Mucosa of descending colon (tissue), 3 donors: ENCODE measurements around the gene CD38. TPM values are rescaled to one million over a fixed set of nuclear protein-coding genes. Genes with fewer than 3 reads are reported as not detected.
"Not testable (repeated sequence)": the region's sequence is repeated elsewhere in the genome, so short reads cannot be mapped to it uniquely, and the experiment has no call there.

Experiments
- ATAC-seq: fragments of 200-7000 bp; cut with Tn5 transposase; one replicate; pipeline ENCODE4 v1.9.1; 2020; ENCODE audit warnings: mild to moderate bottlenecking, moderate library complexity
- DNase-seq, 3 donors: peaks; one replicate each; pipeline ENCODE4 v3.0.0-alpha.2; 2020
- H3K36me3 ChIP-seq: fragments of 200-600 bp; one replicate; pipeline ENCODE4 v1.8.0; 2021; ENCODE audit warnings: low read depth, mild to moderate bottlenecking
- H3K4me1 ChIP-seq: fragments of 200-600 bp; one replicate; pipeline ENCODE4 v1.8.0; 2021; ENCODE audit warnings: low read depth, mild to moderate bottlenecking
- H3K4me3 ChIP-seq: fragments of 200-600 bp; one replicate; pipeline ENCODE4 v1.8.0; 2021; ENCODE audit warnings: mild to moderate bottlenecking
- H3K9me3 ChIP-seq: fragments of 200-600 bp; one replicate; pipeline ENCODE4 v1.8.0; 2021; ENCODE audit warnings: mild to moderate bottlenecking
- intact Hi-C, 2 donors: fragments of 100-400 bp; cut with DNase I in 1 of 2; cut with micrococcal nuclease in 1 of 2; formaldehyde crosslinking; loops; one replicate each; pipeline versions ENCODE4 v1.11.0 to v1.11.1; 2022; cut with DNase I, micrococcal nuclease
- long read RNA-seq, 2 donors: library from polyadenylated mRNA; unstranded; transcript quantifications; one replicate each; pipeline ENCODE4 v2.0.0, GENCODE V29; 2019 to 2021
- total RNA-seq, 3 donors: library from RNA; stranded (reverse); fragmentation: NEBNext Ultra II Directional in 2 of 3; extraction: Animal tissue kit (Norgen Biotek cat#: 25700) in 2 of 3; gene quantifications; one replicate each; pipeline versions ENCODE4 v1.2.1 to v1.2.4, GENCODE V29; 2021 to 2023
- TF ChIP-seq, protein P1 (sequence below): fragments of 200-600 bp; IDR thresholded peaks from one replicate; pipeline ENCODE4 v1.8.0; 2022; ENCODE audit warnings: antibody characterized with exemption, mild to moderate bottlenecking
- donor health status: DM: no; HTN: no; CAD: no; lungs with moderate emphysema.
- donor health status: DM: no; HTN: no; CAD: no.
- donor health status: DM: no; HTN: yes; CAD: no.

Gene CD38
- 1 to 10 TPM; 1.8 to 6.2 (median 3.8) TPM for total RNA-seq
- long read RNA-seq, donor 1, full-length matches to known transcripts = 1 of 1 reads
- long read RNA-seq, donor 1, partial matches to known transcripts = 0 of 1 reads
- long read RNA-seq, donor 1, other reads (novel, unspliced or antisense) = 0 of 1 reads
- long read RNA-seq, donor 2, full-length matches to known transcripts = 1 of 1 reads
- long read RNA-seq, donor 2, partial matches to known transcripts = 0 of 1 reads
- long read RNA-seq, donor 2, other reads (novel, unspliced or antisense) = 0 of 1 reads

DNA sequence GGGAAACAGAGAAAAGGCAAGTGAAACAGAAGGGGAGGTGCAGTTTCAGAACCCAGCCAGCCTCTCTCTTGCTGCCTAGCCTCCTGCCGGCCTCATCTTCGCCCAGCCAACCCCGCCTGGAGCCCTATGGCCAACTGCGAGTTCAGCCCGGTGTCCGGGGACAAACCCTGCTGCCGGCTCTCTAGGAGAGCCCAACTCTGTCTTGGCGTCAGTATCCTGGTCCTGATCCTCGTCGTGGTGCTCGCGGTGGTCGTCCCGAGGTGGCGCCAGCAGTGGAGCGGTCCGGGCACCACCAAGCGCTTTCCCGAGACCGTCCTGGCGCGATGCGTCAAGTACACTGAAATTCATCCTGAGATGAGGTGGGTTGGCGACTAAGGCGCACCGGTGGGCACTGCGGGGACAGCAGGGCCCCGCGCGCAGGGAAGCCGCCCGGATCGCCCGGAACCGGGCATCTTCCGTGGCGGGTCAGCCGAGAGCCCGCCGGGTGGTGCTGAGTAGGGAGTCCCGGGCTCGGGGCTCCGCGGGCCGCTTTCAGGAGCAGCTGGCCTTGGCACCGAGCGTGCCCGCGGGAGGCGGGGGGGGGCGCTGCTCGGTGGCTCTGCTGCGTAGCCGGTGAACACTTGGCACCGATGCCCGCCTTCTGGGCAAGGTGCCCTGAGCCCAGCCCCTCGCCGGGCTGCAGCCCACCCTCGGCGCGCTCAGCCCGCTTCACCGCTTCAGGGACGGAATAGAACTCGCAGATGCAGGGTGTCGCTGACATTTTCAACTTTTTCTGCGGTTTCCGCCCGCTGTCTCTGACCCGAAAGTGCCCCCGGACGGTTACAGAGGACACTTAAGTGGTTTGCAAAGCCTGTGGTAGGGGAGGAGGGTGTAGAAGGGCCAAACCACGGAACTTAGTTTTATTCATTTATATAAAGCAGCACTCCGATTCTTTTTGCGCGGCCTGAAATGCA is at the start of gene CD38:
Gene CD38, plus strand, starts transcription at position 40 of the 953 bp plus-strand sequence. Its CDS starts 87 bp downstream, at position 127.
- H3K4me1 ChIP-seq = peaks cover 14% of the 10 kb centered on the region
- ATAC-seq (peak; percentile 68), DNase-seq (peak; percentile 54 to 69 (median 65))
- H3K36me3 ChIP-seq = no peaks in the 10 kb centered on the region
- H3K9me3 ChIP-seq = no peaks in the 10 kb centered on the region
- intact Hi-C loops = no loop called here
- H3K4me3 ChIP-seq = peak within 1 kb of the TSS; percentile 12
- TF ChIP-seq, protein P1, sequence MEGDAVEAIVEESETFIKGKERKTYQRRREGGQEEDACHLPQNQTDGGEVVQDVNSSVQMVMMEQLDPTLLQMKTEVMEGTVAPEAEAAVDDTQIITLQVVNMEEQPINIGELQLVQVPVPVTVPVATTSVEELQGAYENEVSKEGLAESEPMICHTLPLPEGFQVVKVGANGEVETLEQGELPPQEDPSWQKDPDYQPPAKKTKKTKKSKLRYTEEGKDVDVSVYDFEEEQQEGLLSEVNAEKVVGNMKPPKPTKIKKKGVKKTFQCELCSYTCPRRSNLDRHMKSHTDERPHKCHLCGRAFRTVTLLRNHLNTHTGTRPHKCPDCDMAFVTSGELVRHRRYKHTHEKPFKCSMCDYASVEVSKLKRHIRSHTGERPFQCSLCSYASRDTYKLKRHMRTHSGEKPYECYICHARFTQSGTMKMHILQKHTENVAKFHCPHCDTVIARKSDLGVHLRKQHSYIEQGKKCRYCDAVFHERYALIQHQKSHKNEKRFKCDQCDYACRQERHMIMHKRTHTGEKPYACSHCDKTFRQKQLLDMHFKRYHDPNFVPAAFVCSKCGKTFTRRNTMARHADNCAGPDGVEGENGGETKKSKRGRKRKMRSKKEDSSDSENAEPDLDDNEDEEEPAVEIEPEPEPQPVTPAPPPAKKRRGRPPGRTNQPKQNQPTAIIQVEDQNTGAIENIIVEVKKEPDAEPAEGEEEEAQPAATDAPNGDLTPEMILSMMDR = no peak

DNA sequence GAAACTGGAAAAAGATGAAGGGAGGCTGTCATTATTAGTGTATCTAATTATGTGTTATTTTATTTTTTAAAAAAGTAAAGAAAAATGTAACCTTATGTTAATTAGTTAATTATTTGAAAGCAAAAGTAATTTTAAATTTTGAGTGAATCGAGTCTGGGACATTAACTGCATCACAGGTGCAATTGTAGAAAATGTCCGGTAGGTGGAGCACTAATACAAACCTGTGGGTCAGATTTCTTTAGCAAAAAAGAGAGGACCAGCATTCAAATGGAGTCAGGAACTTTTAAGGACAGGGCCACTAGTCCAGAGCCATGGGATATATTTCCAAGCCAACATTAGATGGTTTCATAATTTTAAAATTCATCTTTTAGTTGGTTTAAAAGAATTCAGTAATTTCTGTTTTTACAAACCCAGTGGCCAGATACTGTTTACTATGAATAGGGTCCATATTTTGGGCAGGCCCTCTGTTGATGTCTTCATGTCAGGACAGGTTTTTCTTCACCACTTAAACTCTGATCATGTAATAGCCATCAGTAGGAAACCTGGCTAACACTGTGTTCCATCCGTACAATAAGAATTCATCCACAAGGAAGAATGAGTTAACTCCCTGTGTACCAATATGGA is 48.1 kb upstream of the CD38 start:
- TF ChIP-seq, protein P1 = peak; percentile 66
- intact Hi-C loops = no loop called here

DNA sequence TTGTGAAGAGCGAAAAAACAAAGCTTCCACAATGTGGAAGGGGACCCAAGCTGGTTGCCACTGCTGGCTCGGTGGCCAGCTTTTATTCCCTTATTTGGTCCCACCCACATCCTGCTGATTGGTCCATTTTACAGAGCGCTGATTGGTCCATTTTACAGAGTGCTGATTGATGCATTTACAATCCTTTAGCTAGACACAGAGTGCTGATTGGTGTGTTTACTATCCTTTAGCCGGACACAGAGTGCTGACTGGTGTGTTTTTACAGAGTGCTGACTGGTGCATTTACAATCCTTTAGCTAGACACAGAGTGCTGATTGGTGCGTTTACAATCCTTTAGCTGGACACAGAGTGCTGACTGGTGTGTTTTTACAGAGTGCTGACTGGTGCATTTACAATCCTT is 45.1 kb upstream of the CD38 start:
- H3K36me3 ChIP-seq, H3K4me1 ChIP-seq, intact Hi-C loops, H3K9me3 ChIP-seq, ATAC-seq, H3K4me3 ChIP-seq, DNase-seq: not testable (repeated sequence)

More for the DNA sequence above, 48.1 kb upstream of the CD38 start:
- no peaks in the 10 kb centered on the region for H3K9me3 ChIP-seq
- H3K36me3 ChIP-seq = no peaks in the 10 kb centered on the region
- DNase-seq (peak in 1 of 3 donors; percentile 33), ATAC-seq (peak; percentile 69)
- peaks cover 4% of the 10 kb centered on the region for H3K4me1 ChIP-seq
- H3K4me3 ChIP-seq = no peak overlapping the region

DNA sequence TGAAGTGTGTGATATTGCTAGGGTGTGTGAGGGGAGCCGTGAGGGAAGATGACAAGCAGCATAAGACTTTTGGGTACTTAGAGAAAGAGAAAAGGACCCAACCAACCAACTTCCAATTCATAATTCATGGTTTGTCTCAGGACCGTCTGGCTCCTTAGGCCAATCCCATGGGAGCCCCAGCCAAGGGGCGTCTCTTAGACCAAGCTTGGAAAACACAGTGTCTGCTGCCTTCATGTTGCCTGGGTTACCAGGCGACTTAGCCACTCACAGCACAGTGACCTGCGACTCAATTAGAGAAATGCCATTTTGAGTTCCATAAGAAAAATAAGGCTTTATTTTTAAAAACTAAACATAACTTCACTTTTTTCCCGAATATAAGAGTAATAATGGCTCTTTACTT is 42.6 kb upstream of the CD38 start:
- no peak for DNase-seq
- Histone ChIP-seq H3K36me3 (no peaks in the 10 kb centered on the region), H3K4me3 (no peak overlapping the region), H3K9me3 (no peaks in the 10 kb centered on the region), H3K4me1 (no peaks in the 10 kb centered on the region)
- ATAC-seq = no peak
- intact Hi-C loops = no loop called here
- TF ChIP-seq, protein P1 = no peak

DNA sequence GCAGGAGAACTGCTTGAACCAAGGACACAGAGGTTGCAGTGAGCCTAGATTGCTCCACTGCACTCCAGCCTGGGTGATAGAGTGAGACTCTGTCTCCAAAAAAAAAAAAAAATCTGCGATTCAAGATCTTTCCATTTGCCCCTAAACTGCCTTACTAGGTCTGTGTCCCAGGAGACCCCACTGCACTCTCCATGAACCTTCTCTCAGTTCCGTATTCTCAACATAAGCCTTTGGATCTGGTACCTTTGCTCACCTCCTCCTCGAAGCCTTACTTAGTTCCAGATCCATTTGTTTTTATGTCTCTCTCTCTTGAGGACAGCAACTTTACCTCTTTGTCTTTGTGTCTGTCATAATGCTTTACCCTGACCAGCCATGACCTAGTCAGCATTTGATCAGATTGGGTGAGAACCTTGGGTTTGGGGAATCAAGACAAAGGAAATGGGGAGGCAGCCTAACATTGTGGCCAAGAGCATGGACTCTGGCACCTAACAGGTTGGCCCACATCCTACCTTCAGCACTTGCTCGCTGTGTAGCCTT is 41.5 kb upstream of the CD38 start:
- Histone ChIP-seq H3K4me3 (no peak overlapping the region), H3K36me3 (no peaks in the 10 kb centered on the region), H3K4me1 (no peaks in the 10 kb centered on the region), H3K9me3 (peaks cover 3% of the 10 kb centered on the region)
- TF ChIP-seq, protein P1 = no peak
- ATAC-seq (no peak), DNase-seq (no peak)
- intact Hi-C loops = no loop called here
